HG03342 (cell line): ENCODE data around the gene CBLB.
A peak's percentile ranks its signal among the peaks of the same experiment; 100 is the strongest.

Source experiments
- ATAC-seq: cut with Tn5 transposase; IDR thresholded peaks from one replicate; pipeline ENCODE4 v1.9.1; 2021; ENCODE audit warnings: mild to moderate bottlenecking, moderate library complexity; ENCODE audit not compliant: unreplicated experiment

CBLB gene

DNA sequence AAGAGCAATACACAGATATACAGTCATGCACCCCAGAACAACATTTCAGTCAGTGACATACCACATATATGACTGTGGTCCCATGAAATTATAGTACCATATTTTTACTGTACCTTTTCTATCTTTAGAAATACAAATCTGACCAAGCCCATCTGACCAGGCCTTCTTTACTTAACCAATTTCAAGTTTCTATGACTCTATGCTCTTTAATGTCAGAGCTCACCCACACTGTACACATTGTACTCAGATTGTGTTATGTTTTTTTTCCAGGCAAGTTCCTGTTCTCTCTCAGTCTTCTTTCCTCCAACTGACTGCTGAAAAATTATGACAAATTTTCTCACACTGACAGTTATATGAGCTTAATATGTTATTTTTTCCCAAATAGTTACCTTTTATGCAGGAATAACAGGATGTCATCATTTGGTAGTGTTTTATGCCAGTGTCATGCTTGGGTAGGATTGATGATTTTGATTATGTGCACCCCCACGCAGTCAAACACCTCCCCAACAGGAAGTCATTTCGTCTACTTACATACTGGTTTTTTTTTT is 8.0 kb upstream of the CBLB start:
- ATAC-seq, result no peak

DNA sequence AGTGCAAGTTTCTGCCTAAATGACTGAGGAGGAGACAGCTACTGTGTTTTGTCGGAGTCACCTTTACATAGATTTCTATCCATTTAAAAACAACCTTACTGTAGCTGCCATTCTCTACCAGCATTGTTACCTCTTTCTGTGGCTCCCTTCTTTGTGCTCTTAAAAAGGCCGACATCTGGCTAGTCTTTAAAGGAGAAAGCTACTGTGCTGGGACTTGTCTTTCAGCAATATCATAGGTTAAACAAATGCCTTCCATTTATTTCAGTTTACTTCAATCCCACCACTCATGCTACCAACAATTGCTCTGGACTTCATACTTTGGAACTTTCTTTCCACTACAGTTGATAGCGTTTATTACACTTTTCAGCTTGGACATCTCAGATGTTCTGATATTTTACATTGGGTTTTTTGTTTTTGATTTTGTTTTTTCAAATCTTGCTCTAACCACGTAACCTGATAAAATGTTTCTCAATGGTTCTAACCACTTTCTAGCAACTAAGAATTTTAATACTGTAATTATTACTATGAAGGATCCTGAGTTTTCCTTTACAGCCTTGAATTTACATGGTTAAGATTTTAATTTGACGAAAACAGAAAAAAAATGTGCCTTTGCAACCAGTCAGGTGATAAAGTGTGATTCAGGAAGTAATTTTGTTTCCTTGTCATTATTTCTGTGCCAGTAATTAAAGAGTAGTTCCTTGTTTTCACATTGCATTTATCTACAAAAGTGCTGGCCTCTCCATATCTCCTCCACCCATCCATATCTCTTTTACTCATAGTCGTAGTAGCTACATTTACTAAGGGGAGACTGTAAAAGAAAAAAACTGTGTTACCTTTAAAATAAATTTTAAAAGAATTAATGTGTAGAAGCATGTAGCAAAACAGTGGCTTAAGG is 1.3 kb upstream of the CBLB start:
- ATAC-seq, result no peak

DNA sequence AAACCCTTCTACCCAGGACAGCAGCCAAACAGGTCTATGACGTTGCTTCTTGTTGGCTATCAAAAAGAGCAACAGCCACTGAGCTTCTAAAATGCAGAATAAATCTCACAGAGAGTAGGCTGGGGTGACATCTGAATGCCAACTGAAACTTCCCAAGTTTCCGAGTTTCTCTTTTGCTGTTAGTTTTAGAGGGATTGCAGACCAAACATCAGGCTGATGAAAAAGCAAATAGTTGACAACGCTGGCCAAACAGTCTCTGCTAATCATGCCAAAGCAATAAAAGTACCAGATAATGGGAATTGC is 670 bp upstream of the CBLB start:
- no peak for ATAC-seq

DNA sequence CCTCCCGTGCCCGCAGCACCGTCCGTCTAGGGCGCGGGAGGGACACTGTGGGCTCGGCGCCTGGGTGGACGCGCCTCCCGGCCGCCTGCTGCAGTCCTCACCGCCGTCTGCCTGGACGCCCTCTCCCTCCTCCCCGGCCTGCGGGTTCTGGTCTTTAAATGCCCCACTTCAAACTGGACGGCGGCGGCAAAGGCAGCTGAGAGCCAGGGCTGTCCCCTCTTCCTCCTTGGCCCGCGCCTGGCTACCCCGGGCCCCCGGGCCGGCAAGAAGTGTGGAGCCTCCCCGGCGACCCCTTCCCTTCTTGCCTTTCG is 426 bp downstream of the CBLB start:
- ATAC-seq, result peak; percentile 2

DNA sequence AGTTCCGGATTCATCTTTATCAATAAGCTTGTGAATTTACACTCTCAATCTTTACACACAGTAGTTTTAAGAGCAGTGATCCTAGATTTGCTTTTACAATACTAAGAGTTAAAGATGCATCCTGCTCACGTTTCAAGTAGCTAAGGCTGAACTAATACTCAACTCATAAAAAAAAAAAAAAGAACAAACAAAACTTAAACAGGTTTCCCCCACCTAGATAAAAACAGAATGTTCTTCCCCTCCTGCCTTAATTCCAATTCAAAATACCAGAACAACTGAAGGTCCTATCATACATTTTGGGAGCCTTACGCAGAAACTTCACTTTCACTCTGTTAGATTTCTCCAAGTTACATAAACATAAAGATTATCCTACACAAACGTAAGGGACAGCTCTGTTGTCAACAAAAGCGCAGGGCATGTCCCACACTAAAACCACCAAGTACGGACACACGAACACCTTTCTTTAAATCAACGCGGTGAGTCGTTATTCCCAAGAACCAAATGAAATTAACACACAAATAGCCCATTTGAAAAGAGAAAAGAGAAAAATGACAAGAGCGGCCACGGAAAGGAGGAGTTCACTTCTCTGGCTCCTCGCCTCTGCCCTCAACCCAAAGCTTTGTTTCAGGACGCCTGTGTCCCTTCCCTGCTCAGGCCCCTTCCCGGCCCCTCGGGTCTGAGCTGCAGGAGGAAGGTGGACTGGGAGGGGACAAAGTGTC is 941 bp downstream of the CBLB start:
- ATAC-seq, result no peak

DNA sequence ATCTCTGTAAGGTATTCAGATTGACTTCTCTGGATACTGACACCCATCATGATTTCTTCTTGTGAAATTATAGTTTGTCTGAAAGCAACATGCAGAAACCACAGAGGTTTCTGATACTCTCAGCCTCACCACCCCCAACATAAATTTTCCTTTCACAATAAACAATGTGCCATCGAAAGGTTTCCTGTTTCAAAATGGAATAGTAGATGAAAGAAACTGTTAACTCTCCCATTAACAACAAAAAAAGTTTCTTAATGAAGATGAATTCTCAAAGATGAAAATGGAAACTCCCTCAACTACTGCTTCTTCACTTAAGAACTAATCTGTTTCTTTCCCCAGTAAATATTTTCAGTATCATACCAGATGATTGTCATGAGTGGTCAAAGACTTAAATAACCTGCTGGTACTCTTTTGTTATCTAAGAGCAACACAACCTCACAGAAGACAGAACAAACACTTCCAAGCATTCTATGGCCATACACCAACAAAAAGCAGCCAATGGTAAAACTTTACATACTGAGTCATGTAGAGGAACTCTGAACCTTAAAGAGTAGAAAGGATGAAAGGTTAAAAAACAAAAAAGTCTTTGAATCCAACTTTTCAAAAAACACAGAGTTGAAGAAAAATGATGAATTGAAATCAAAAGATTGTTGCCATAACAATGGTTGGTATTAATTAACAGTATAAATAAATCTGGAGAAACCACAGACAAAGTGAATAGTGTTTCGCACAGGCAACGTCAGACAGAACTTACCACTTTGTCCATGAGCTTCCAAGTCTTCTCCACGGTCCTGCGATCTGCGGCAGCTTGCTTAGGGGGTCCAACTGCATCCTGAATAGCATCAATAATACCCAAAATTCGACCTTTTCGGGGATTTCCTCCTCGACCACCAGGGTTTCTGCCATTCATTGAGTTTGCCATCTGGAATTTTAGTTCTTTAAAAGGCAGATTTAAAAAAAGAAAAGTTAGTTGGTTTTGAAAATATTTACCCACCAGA is 1.9 kb downstream of the CBLB start:
- ATAC-seq, result peak; percentile 24

DNA sequence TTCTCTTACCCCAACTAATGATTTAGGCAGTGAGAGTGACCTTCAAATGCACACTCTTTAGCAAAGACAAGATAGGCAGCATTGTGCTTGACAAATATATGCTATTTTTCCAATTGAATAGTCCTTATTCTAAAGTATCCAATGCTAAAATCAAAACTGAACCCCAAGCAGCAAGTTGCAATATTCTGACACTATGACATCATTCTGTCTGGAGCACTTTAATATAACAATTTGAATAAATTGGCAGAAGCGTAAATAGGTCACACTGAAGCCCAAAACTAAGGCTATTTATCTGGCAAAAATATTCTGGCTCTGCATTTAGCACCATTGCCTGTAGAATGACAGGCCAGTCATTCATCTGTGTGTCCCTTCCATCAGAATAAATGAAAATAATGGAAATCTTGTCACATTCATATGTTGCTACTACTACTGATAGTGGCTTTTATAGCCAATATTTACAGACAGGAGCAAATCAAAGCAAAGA is 2.9 kb downstream of the CBLB start:
- ATAC-seq, result no peak

DNA sequence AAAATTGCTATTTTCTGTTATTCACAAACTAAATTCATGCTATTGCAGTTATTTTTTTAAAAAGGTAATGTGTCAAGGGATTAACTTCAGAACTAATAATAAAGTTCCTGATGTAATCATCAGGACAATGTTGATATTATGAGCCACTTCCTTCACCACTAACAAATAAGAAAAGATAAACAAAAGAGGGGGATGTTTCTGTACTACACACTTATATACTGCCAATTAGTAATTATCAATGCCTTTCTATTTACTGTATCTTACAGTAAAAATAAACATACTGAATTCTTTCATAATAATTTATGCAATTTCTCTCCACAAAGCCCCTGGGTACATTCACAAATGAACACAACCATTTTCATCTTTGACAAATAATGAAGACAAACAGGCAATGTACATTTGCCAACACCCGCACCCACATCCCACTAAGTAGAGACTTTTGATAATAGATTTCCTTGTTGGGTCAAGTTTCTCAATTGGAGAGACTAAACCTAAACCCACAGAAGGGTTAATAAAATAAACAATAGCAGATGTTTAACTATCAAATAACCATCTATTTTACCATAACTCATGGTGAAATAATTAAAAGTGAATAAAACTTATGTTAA is 3.7 kb downstream of the CBLB start:
- ATAC-seq, result no peak

DNA sequence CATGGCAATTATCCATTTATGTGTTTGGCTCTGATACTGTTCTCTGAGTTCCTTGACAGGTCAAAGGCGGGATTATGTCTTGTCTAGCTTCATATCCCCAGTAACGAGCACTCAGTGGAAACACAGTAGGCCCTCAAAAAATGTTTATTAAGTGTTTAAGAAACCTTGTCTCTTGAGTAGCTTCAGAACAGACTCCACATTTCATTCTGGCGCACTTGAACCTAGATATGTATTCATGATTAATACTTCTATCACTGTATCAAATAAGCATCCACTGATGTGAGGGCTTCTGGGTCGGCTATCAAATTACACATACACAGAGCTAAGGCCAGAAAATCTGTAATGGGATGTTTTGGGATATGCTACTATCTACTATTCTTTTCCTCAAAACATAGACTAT is 4.6 kb downstream of the CBLB start:
- no peak for ATAC-seq

DNA sequence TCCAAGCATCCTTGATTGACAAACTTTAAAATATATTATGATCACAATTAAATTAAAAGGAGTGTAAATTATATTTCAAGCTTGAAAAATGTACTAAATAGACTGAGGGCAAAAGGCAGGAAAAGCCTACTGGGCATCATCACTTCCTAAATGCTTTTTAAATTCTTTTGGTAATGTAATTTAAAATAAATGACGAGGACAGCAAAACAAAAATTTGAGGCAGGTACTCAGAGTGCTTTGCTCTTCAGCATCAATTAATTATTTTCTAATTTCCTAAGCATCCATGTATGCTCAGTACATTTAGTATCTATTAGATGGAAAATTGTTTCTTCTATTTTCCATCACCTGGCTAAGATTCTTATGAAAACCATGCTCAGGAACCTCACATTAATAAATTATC is 5.2 kb downstream of the CBLB start:
- ATAC-seq, result no peak

DNA sequence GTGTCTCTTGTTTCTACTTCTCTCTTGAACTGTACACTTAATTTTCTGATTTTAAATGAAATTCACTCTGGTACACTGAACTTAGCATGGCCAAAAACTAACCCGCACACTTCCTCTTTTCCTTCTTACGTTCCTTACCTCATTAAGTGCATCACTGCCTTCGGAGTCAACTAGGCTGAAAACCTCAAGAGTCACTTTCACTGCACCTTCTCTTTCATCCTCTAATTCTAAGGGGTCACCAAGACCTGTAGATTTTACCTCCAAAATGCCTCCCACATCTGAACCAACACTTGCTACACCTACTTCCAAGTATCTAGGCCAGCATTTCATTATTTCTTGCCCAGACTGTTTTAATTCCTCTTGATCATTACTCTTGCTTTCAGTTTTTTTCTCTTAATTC is 6.6 kb downstream of the CBLB start:
- ATAC-seq, result peak; percentile 84

DNA sequence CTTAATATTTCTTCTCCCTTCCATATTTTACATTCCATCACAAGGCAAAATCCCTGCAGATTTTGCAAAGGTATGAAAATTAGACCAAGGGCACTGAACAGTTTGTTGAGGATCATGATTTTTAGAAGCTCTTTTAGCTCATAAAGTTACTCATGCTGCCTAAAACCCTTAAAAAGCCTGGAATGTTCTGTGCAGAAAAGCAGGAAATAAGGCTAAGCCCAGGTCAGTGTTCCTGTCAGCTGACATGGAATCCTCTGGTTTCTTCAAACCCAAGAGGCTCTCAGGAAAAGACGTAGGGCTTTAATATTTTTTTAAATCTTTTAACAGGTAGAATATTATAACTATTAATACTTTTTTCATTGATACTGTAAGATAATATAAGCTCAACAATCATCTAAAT is 8.2 kb downstream of the CBLB start:
- ATAC-seq, result no peak

DNA sequence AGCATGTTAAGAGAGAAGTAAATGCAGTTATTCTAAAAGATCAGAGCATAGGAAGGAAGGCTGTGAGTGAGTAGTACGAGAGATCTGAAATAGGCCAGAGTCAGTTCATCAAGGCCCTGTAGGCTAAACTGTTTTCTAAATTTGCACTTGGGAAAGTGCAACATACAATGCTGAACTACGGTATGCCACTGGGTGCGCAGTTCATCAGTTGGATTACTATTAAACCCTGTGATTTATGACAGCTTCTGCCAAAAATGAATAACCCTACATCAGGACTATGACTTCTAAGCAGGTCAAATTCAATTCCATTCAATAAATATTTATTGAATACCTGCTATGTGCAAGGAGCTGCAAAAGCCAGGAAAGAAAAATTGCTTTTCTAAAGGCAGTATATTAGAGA is 10.8 kb downstream of the CBLB start:
- ATAC-seq, result no peak

DNA sequence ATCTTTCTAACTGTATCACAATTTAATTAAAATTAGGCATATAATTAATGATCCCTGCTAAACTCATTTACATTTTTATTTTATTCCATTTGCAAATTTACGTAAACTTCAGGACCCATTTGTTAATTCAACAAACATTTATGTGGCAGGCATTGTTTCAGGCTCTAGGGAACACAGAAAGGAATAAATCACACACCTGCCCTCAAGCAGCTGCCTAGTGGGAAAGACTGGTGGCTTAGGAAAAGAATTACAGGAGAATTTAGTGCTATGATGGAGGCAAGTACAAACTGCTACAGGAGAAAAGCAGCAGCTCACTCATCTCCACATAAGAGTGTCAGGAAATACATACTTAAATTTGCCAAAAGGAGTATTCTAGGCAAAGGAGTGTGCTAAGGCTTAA is 11.2 kb downstream of the CBLB start:
- no peak for ATAC-seq

DNA sequence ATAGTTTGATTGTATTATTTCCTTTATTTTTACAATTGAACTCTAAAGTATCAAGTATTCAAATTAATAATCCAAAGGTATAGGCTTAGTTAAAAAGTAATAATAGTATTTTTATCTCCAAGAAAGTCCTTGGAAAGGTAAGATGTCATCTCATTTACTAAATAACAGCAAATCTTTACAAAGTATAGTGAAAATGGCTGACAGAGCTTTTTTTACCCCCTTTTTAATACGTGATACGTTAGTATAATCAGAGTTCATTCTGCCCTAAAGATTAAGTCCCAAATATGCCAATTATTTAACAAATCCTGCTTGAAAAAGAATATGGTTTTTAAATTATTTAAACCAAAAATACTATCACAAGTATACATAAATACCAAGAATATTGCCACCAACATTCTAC is 12.2 kb downstream of the CBLB start:
- ATAC-seq, result no peak

DNA sequence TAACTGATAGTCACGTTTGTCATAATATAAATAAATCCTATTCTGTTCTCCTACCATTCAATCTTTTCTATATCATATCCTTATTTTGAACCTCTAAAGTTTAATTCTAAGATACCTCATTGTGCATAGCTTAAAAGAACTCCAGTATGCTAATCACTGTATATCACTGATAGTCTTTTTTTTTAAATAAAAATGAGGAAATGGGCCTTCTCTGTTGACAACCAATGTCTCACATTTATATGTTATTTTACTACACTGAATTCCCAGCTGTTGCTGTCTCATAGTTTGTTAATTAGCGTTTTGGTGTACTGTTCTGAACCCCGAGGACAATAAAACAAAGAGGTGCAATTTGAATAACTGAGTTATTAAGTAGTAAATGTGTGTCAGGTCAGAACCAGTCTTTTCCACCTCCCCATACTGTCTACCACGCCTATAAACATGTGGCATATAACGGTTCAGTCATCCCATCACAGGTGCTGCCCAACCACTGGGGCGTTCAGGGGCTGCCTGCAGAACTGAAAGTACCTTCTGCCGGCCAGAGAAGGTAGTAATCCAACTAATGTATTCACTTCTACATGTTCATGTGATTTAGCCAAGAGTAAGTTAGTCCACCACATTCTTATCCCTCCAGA is 14.9 kb downstream of the CBLB start:
- peak; percentile 97 for ATAC-seq

DNA sequence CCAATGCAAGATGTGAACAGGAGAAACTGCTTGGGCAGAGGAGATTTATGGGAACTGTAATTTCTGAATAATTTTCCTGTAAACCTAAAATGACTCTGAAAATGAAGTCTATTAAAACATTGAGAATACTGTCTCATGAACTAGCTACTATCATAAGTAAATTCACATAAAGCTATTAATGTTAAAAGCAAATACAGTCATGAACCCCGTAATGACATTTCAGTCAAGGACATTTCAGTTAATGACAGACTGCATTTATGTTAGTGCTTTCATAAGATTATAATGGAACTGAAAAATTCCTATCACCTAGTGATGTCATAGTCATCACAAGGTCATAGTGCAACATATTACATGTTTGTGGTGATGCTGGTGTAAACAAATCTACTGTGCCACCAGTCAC is 17.2 kb downstream of the CBLB start:
- ATAC-seq, result no peak

DNA sequence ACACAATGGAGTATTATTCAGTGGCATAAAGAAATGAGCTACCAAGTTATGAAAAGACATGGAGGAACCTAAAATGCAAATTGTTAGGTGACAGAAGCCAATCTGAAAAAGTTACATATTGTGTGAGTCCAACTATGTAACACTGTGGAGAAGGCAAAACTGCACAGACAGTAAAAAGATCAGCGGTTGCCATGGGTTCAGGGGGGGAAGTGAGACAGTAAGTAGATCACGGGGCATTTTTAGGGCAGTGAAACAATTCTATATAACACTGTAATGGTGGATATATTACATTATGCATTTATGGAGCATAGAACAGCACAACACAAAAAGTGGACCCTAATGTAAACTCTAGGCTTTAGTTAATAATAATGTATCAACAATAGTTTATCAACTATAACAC is 17.6 kb downstream of the CBLB start:
- ATAC-seq, result no peak

DNA sequence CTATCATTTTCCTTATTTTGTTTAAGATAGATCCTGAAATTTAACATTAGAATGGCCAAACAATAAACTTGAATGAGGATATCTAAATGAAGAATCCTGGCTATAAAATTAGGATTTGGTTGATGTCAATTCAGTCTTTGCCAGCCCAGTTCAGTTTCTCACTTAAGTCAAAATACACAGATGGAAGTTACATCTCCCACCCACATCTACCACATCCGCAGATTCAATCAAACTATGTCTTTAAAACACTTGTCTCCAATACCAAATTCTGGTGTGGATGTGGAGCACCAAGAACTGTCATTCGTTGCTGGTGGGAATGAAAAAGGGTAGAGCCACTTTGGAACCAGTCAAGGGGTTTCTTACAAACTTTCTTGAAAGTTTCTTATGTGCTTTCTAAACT is 18.2 kb downstream of the CBLB start:
- no peak for ATAC-seq

DNA sequence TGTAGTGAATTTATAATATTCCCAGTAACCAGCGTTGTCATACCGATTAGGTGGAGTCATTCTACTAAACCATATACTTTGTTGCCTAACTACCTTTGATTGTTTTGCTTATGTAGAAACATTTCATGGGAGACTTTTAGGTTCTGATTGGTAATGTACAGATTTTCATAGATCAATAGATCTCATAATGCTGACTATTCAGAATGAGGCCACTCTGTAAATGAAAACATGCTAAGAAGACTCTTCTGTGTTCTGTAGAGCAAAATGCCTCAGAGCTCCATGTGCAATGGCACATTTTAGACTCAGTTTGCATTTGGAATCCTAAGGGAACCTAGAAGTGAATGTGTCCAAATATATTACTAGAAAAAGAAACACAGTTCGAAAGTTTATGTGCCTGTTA is 20.0 kb downstream of the CBLB start:
- ATAC-seq, result no peak
